ENCODE measurements around the gene DBP. TPM values are rescaled to one million over a fixed set of nuclear protein-coding genes. Genes with fewer than 3 reads are reported as not detected.

DBP gene
- total and polyA plus RNA-seq, 2 of the 13 experiments (the other 11 are each of a cell fraction or from before 2014, with no cell fraction given): 1.7 to 5.8 TPM

DNA sequence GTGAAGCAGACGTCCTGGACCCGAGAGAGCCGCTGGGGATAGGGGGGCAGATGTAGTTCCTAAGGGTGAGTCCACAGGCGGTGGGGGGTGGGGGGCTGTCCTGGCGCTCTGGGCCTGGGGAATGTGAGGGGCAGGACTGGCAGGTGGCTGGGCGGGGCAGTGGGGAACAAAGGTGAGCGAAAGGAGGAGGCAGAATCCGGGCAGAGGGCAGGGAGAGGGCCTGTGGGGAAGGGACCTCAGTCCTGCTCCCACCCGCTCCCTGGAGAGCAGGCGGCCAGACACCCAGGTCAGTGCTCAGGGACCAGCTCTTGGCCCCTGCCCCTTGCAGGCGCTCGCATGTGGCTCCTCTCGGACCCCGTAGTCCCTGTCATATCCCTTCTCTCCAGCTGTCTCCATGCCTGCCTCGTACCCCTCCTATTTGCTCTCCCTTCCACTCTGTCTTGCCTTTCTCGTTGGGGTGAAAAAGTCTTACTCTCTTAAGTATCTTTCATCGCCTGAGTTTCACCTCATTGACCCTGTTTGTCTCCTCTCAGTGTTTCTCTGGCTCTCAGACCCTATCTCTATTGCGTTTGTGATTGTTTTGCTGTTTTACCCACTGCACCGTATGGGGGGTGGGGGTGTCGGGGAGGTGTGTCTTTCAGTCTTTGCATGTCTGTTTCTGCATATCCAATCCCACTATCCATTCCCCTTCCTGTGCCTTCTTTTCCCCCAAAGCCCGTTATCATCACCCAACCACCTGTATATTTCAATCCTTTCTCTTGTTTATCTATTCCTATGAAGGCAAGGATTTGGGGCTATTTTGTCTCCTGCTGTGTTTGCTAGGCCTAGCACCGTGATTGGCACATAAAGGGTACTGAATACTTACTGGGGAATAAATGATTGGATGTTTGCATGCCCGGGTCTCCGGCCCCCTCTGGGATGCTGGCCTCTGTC lies 12.1 kb downstream of the DBP start:
- no peaks in the 10 kb centered on the region for H3K27me3 ChIP-seq (ENCODE audit: control insufficient read depth in 1 of 2, insufficient read depth in 2 of 2, low read length in 2 of 2)
- H2AFZ ChIP-seq (ENCODE audit: low read length): no peak overlapping the region
- H3K27ac ChIP-seq (ENCODE audit: extremely low read length, insufficient read depth, low read length): peak overlapping the region; percentile 72
- 53% methylated on average over 22 of the region's 24 CpGs for WGBS (ENCODE audit: low lambda C conversion rate)
- TSS peak; percentile 44 for BruUV-seq (replicated peaks)
- peak overlapping the region; percentile 65 for H3K9ac ChIP-seq (ENCODE audit: insufficient read depth, low read depth, low read length)
- DNase-seq (ENCODE audit: low spot score): no peak
- intact Hi-C loops (cut with micrococcal nuclease; ENCODE audit: unreplicated experiment) (no loop called here), in situ Hi-C loops (cut with HindIII; ENCODE audit: extremely low pct_ligation_motif_present, low pct_unique_long_range_greater_than_20kb) (no loop called here)
- H3K36me3 ChIP-seq (replicated peaks in 1 of 2; ENCODE audit: control insufficient read depth in 1 of 2, insufficient read depth in 2 of 2, low read length in 2 of 2): no peaks in the 10 kb centered on the region
- H3K4me1 ChIP-seq (ENCODE audit: insufficient read depth, low read length): peaks cover 44% of the 10 kb centered on the region
- H3K79me2 ChIP-seq (ENCODE audit: insufficient read depth, low read length): no peaks in the 10 kb centered on the region
- no peak for FAIRE-seq
- peak overlapping the region; percentile 73 for H3K4me2 ChIP-seq (ENCODE audit: low read depth, low read length)
- H4K20me1 ChIP-seq (ENCODE audit: insufficient read depth, low read length): no peaks in the 10 kb centered on the region
- CTCF ChIA-PET (ENCODE audit: low intra/inter-chr PET ratio, low total read pairs): no interaction called here
- POLR2A ChIA-PET: interaction anchor here (1.0 to 1.8 kb wide), 2 partner anchors 9 to 10 kb away, joined by 3 to 15 read pairs; partner anchors contain the start of gene FAM83E
- H3K9me3 ChIP-seq (ENCODE audit: low read length): no peaks in the 10 kb centered on the region
- H3K4me3 ChIP-seq (replicated peaks in 1 of 3; ENCODE audit: insufficient read depth in 1 of 3, low read depth in 2 of 3, low read length in 3 of 3): peak overlapping the region; percentile 52 to 65 (median 63); a peak in 5 of 6 replicates
- ATAC-seq: peak; percentile 34
- TF ChIP-seq ZNF720 (CRISPR knock-in tag; IDR thresholded peaks at IDR 0.05) (no peak), POLR2AphosphoS2 (IDR thresholded peaks at IDR 0.05; ENCODE audit: low read depth, low read length) (no peak), TBX2 (CRISPR knock-in tag; IDR thresholded peaks at IDR 0.05; ENCODE audit: borderline replicate concordance) (no peak), ZSCAN30 (CRISPR knock-in tag; IDR thresholded peaks at IDR 0.05) (no peak), ZNF180 (CRISPR knock-in tag; IDR thresholded peaks at IDR 0.05; ENCODE audit: borderline replicate concordance, low read depth) (no peak), KDM4B (CRISPR knock-in tag; IDR thresholded peaks at IDR 0.05) (no peak), NCOR1 (IDR thresholded peaks at IDR 0.05; ENCODE audit: borderline replicate concordance, low read length) (no peak), MXI1 (IDR thresholded peaks at IDR 0.05; ENCODE audit: borderline replicate concordance, low read depth, low read length) (no peak), ZNF317 (CRISPR knock-in tag; IDR thresholded peaks at IDR 0.05) (no peak), ISX (CRISPR knock-in tag; conservative IDR thresholded peaks at IDR 0.05) (no peak), ZC3H13 (CRISPR knock-in tag; IDR thresholded peaks at IDR 0.05) (no peak), JUN (CRISPR knock-in tag; IDR thresholded peaks at IDR 0.05) (no peak), ZC3H4 (CRISPR knock-in tag; IDR thresholded peaks at IDR 0.05; ENCODE audit: borderline replicate concordance) (no peak)
- TF ChIP-seq, protein P1, sequence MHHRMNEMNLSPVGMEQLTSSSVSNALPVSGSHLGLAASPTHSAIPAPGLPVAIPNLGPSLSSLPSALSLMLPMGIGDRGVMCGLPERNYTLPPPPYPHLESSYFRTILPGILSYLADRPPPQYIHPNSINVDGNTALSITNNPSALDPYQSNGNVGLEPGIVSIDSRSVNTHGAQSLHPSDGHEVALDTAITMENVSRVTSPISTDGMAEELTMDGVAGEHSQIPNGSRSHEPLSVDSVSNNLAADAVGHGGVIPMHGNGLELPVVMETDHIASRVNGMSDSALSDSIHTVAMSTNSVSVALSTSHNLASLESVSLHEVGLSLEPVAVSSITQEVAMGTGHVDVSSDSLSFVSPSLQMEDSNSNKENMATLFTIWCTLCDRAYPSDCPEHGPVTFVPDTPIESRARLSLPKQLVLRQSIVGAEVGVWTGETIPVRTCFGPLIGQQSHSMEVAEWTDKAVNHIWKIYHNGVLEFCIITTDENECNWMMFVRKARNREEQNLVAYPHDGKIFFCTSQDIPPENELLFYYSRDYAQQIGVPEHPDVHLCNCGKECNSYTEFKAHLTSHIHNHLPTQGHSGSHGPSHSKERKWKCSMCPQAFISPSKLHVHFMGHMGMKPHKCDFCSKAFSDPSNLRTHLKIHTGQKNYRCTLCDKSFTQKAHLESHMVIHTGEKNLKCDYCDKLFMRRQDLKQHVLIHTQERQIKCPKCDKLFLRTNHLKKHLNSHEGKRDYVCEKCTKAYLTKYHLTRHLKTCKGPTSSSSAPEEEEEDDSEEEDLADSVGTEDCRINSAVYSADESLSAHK (CRISPR knock-in tag; IDR thresholded peaks at IDR 0.05; ENCODE audit: borderline replicate concordance): no peak
- TF ChIP-seq, protein P2, sequence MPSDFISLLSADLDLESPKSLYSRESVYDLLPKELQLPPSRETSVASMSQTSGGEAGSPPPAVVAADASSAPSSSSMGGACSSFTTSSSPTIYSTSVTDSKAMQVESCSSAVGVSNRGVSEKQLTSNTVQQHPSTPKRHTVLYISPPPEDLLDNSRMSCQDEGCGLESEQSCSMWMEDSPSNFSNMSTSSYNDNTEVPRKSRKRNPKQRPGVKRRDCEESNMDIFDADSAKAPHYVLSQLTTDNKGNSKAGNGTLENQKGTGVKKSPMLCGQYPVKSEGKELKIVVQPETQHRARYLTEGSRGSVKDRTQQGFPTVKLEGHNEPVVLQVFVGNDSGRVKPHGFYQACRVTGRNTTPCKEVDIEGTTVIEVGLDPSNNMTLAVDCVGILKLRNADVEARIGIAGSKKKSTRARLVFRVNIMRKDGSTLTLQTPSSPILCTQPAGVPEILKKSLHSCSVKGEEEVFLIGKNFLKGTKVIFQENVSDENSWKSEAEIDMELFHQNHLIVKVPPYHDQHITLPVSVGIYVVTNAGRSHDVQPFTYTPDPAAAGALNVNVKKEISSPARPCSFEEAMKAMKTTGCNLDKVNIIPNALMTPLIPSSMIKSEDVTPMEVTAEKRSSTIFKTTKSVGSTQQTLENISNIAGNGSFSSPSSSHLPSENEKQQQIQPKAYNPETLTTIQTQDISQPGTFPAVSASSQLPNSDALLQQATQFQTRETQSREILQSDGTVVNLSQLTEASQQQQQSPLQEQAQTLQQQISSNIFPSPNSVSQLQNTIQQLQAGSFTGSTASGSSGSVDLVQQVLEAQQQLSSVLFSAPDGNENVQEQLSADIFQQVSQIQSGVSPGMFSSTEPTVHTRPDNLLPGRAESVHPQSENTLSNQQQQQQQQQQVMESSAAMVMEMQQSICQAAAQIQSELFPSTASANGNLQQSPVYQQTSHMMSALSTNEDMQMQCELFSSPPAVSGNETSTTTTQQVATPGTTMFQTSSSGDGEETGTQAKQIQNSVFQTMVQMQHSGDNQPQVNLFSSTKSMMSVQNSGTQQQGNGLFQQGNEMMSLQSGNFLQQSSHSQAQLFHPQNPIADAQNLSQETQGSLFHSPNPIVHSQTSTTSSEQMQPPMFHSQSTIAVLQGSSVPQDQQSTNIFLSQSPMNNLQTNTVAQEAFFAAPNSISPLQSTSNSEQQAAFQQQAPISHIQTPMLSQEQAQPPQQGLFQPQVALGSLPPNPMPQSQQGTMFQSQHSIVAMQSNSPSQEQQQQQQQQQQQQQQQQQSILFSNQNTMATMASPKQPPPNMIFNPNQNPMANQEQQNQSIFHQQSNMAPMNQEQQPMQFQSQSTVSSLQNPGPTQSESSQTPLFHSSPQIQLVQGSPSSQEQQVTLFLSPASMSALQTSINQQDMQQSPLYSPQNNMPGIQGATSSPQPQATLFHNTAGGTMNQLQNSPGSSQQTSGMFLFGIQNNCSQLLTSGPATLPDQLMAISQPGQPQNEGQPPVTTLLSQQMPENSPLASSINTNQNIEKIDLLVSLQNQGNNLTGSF (CRISPR knock-in tag; IDR thresholded peaks at IDR 0.05): no peak

Data from HepG2 (cell line).